HEK293 (cell line): Measurements from ENCODE around the gene SLC47A2.

Source experiments
- CTCF ChIA-PET: fragments of 350-600 bp; formaldehyde crosslinking; extraction: SDS; loops from one replicate; lab custom pipeline; 2021; ENCODE audit warnings: antibody characterized with exemption; lab: Yijun Ruan, JAX
- POLR2A ChIA-PET: fragments of 300-600 bp; formaldehyde crosslinking; extraction: SDS; loops from one replicate; lab custom pipeline; 2020; ENCODE audit warnings: antibody characterized with exemption, inconsistent platforms; lab: Yijun Ruan, JAX
- H3K27ac ChIP-seq: fragments of 200-500 bp; sonication (Bioruptor generic); 2 replicates; pipeline ENCODE4 v1.5.1; 2014; ENCODE audit warnings: low read depth, low read length, control low read depth, inconsistent platforms; ENCODE audit errors: extremely low read depth
- H3K36me3 ChIP-seq, 2 experiments: fragments of 200-500 bp in 1 of 2; sonication (Bioruptor generic) in 1 of 2; 1 replicate in 1 of 2; 2 replicates in 1 of 2; pipeline ENCODE4 v1.5.1; 2014 to 2017; ENCODE audit warnings: inconsistent platforms in 2 of 2, low read length in 2 of 2; ENCODE audit not compliant: control insufficient read depth in 2 of 2, insufficient read depth in 1 of 2
- H3K4me1 ChIP-seq: fragments of 200-500 bp; sonication (Bioruptor generic); 2 replicates; pipeline ENCODE4 v1.5.1; 2014; ENCODE audit warnings: mild to moderate bottlenecking, low read length, inconsistent platforms; ENCODE audit not compliant: control insufficient read depth, insufficient read depth
- H3K4me3 ChIP-seq: 2 replicates; pipeline ENCODE4 v1.5.1; 2011; ENCODE audit warnings: low read depth, mild to moderate bottlenecking, control low read depth, low read length, moderate library complexity
- H3K9me3 ChIP-seq: fragments of 200-500 bp; sonication (Bioruptor generic); 2 replicates; pipeline ENCODE4 v1.5.1; 2014; ENCODE audit warnings: low read depth, low read length, inconsistent platforms; ENCODE audit not compliant: control insufficient read depth, insufficient read depth
- KLF1 ChIP-seq: fragments of 450-650 bp; formaldehyde crosslinking; IDR thresholded peaks from 2 replicates; pipeline ENCODE4 v1.5.1; 2016; ENCODE audit warnings: missing biosample characterization, missing genetic modification characterization
- MEIS1 ChIP-seq: sonication (generic); formaldehyde crosslinking; IDR thresholded peaks from 2 replicates; pipeline ENCODE4 v1.8.1; 2022; ENCODE audit warnings: missing genetic modification reagents, mild to moderate bottlenecking, borderline replicate concordance
- PRDM1 ChIP-seq: fragments of 450-650 bp; formaldehyde crosslinking; IDR thresholded peaks from 2 replicates; pipeline ENCODE4; 2016; ENCODE audit warnings: missing biosample characterization, missing genetic modification characterization
- SP2 ChIP-seq: fragments of 450-650 bp; formaldehyde crosslinking; IDR thresholded peaks from 2 replicates; pipeline ENCODE4 v1.5.1; 2016; ENCODE audit warnings: missing biosample characterization, missing genetic modification characterization
- SP3 ChIP-seq: fragments of 450-650 bp; formaldehyde crosslinking; IDR thresholded peaks from 2 replicates; pipeline ENCODE4 v1.5.1; 2016; ENCODE audit warnings: missing biosample characterization, missing genetic modification characterization
- TCF7L2 ChIP-seq: IDR thresholded peaks from 2 replicates; pipeline ENCODE4 v1.6.1; 2011; ENCODE audit warnings: low read depth, mild to moderate bottlenecking, inconsistent platforms, low read length, moderate library complexity, borderline replicate concordance
- ZNF157 ChIP-seq: fragments of 450-650 bp; formaldehyde crosslinking; IDR thresholded peaks from 2 replicates; pipeline ENCODE4 v1.5.1; 2016; ENCODE audit warnings: missing biosample characterization, missing genetic modification characterization
- ZNF211 ChIP-seq: fragments of 450-650 bp; formaldehyde crosslinking; IDR thresholded peaks from 2 replicates; pipeline ENCODE4 v1.5.1; 2016; ENCODE audit warnings: low read depth, missing biosample characterization, missing genetic modification characterization
- ZNF23 ChIP-seq: fragments of 450-650 bp; formaldehyde crosslinking; IDR thresholded peaks from 2 replicates; pipeline ENCODE4 v1.5.1; 2016; ENCODE audit warnings: missing biosample characterization, missing genetic modification characterization, borderline replicate concordance
- ZNF292 ChIP-seq: fragments of 450-650 bp; formaldehyde crosslinking; IDR thresholded peaks from 2 replicates; pipeline ENCODE4 v1.5.1; 2016; ENCODE audit warnings: low read depth, missing biosample characterization, missing genetic modification characterization, borderline replicate concordance
- ZNF510 ChIP-seq: fragments of 450-650 bp; formaldehyde crosslinking; IDR thresholded peaks from 2 replicates; pipeline ENCODE4 v1.5.1; 2018; ENCODE audit warnings: mild to moderate bottlenecking, missing genetic modification characterization, missing biosample characterization; ENCODE audit not compliant: insufficient replicate concordance
- ZNF521 ChIP-seq: fragments of 450-650 bp; formaldehyde crosslinking; IDR thresholded peaks from 2 replicates; pipeline ENCODE4 v1.5.1; 2017; ENCODE audit warnings: missing biosample characterization, mild to moderate bottlenecking, missing genetic modification characterization
- ZNF529 ChIP-seq: fragments of 450-650 bp; formaldehyde crosslinking; IDR thresholded peaks from 2 replicates; pipeline ENCODE4 v1.5.1; 2017; ENCODE audit warnings: missing genetic modification characterization, missing biosample characterization; ENCODE audit not compliant: insufficient replicate concordance
- ZNF549 ChIP-seq: fragments of 450-650 bp; IDR thresholded peaks from 2 replicates; pipeline ENCODE4 v1.5.1; 2018; ENCODE audit warnings: missing biosample characterization, missing genetic modification characterization, mild to moderate bottlenecking, inconsistent platforms, moderate library complexity
- ZNF561 ChIP-seq: fragments of 450-650 bp; IDR thresholded peaks from 2 replicates; pipeline ENCODE4 v1.5.1; 2018; ENCODE audit warnings: missing biosample characterization, missing genetic modification characterization, borderline replicate concordance
- ZNF768 ChIP-seq: fragments of 450-650 bp; formaldehyde crosslinking; IDR thresholded peaks from 2 replicates; pipeline ENCODE4 v1.5.1; 2018; ENCODE audit warnings: missing biosample characterization, mild to moderate bottlenecking, missing genetic modification characterization
- ZNF777 ChIP-seq: fragments of 450-650 bp; formaldehyde crosslinking; IDR thresholded peaks from 2 replicates; pipeline ENCODE4 v1.5.1; 2017; ENCODE audit warnings: missing biosample characterization, missing genetic modification characterization, borderline replicate concordance
- ZSCAN30 ChIP-seq: fragments of 450-650 bp; IDR thresholded peaks from 2 replicates; pipeline ENCODE4 v1.5.1; 2018; ENCODE audit warnings: missing biosample characterization, mild to moderate bottlenecking, missing genetic modification characterization, moderate library complexity
- TF ChIP-seq, protein P1 (sequence below): fragments of 450-650 bp; formaldehyde crosslinking; IDR thresholded peaks from 2 replicates; pipeline ENCODE4 v1.5.1; 2016; ENCODE audit warnings: missing biosample characterization, missing genetic modification characterization
- TF ChIP-seq, protein P2 (sequence below): fragments of 450-650 bp; formaldehyde crosslinking; IDR thresholded peaks from 2 replicates; pipeline ENCODE4 v1.5.1; 2016; ENCODE audit warnings: missing biosample characterization, missing genetic modification characterization
- TF ChIP-seq, protein P3 (sequence below): fragments of 450-650 bp; formaldehyde crosslinking; conservative IDR thresholded peaks from 2 replicates; pipeline ENCODE4 v1.5.1; 2016; ENCODE audit warnings: low read depth, missing biosample characterization, missing genetic modification characterization

Gene SLC47A2

DNA sequence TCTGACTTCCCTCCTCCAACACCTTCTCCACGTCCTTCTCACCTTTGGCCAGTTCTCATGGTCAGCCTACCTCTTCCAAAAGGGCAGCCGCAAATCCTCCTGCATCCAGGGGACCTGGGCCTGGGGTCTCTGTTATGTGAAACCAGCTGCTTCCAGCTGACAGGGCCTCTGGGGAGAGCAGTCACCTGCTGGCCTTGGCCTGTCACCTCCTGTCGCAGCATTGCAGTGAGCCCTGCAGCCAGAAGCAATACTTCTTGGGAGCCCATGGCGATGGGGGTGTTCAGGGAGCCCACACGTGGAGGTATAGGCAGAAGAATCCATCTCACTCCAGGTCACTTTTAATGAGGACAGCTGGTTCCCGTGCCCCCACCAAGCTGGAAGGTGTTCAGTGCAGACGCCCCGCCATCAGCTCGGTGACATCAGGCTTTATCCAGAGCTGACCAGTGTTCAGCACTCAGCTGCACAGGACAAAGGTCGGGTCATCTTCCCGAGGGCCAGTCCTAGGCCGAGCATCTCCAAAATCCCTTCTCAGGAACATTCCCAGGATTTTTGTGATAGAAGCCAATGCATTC is 1.7 kb upstream of the SLC47A2 start:
- ChIA-PET POLR2A (interaction anchor here (0.6 to 1.1 kb wide), 3 partner anchors 10 to 425 kb away, joined by 3 to 4 read pairs (median 3); partner anchors contain the start of gene ALDH3A2), CTCF (interaction anchor here (0.6 to 1.6 kb wide), 9 partner anchors 27 to 396 kb away, joined by 3 to 6 read pairs (median 4); partner anchors contain the start of gene B9D1)
- Histone ChIP-seq H3K27ac (no peak overlapping the region), H3K4me3 (no peak overlapping the region), H3K9me3 (no peaks in the 10 kb centered on the region), H3K36me3 (no peaks in the 10 kb centered on the region), H3K4me1 (no peaks in the 10 kb centered on the region)
- TF ChIP-seq ZNF549 (no peak), TCF7L2 (no peak), ZNF292 (tag by site-specific recombination) (no peak), SP2 (no peak), ZNF521 (tag by site-specific recombination) (no peak), ZNF529 (tag by site-specific recombination) (no peak), ZSCAN30 (tag by site-specific recombination) (no peak), ZNF157 (tag by site-specific recombination) (no peak), ZNF510 (tag by site-specific recombination) (no peak), ZNF777 (tag by site-specific recombination) (no peak), MEIS1 (CRISPR knock-in tag) (no peak), ZNF23 (tag by site-specific recombination) (no peak), ZNF561 (tag by site-specific recombination) (no peak), PRDM1 (tag by site-specific recombination) (no peak), ZNF211 (no peak)
- TF ChIP-seq, protein P1, sequence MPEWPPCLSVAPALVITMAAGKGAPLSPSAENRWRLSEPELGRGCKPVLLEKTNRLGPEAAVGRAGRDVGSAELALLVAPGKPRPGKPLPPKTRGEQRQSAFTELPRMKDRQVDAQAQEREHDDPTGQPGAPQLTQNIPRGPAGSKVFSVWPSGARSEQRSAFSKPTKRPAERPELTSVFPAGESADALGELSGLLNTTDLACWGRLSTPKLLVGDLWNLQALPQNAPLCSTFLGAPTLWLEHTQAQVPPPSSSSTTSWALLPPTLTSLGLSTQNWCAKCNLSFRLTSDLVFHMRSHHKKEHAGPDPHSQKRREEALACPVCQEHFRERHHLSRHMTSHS: no peak
- TF ChIP-seq, protein P2, sequence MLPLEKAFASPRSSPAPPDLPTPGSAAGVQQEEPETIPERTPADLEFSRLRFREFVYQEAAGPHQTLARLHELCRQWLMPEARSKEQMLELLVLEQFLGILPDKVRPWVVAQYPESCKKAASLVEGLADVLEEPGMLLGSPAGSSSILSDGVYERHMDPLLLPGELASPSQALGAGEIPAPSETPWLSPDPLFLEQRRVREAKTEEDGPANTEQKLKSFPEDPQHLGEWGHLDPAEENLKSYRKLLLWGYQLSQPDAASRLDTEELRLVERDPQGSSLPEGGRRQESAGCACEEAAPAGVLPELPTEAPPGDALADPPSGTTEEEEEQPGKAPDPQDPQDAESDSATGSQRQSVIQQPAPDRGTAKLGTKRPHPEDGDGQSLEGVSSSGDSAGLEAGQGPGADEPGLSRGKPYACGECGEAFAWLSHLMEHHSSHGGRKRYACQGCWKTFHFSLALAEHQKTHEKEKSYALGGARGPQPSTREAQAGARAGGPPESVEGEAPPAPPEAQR (tag by site-specific recombination): no peak
- TF ChIP-seq, protein P3, sequence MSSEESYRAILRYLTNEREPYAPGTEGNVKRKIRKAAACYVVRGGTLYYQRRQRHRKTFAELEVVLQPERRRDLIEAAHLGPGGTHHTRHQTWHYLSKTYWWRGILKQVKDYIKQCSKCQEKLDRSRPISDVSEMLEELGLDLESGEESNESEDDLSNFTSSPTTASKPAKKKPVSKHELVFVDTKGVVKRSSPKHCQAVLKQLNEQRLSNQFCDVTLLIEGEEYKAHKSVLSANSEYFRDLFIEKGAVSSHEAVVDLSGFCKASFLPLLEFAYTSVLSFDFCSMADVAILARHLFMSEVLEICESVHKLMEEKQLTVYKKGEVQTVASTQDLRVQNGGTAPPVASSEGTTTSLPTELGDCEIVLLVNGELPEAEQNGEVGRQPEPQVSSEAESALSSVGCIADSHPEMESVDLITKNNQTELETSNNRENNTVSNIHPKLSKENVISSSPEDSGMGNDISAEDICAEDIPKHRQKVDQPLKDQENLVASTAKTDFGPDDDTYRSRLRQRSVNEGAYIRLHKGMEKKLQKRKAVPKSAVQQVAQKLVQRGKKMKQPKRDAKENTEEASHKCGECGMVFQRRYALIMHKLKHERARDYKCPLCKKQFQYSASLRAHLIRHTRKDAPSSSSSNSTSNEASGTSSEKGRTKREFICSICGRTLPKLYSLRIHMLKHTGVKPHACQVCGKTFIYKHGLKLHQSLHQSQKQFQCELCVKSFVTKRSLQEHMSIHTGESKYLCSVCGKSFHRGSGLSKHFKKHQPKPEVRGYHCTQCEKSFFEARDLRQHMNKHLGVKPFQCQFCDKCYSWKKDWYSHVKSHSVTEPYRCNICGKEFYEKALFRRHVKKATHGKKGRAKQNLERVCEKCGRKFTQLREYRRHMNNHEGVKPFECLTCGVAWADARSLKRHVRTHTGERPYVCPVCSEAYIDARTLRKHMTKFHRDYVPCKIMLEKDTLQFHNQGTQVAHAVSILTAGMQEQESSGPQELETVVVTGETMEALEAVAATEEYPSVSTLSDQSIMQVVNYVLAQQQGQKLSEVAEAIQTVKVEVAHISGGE (tag by site-specific recombination): no peak

DNA sequence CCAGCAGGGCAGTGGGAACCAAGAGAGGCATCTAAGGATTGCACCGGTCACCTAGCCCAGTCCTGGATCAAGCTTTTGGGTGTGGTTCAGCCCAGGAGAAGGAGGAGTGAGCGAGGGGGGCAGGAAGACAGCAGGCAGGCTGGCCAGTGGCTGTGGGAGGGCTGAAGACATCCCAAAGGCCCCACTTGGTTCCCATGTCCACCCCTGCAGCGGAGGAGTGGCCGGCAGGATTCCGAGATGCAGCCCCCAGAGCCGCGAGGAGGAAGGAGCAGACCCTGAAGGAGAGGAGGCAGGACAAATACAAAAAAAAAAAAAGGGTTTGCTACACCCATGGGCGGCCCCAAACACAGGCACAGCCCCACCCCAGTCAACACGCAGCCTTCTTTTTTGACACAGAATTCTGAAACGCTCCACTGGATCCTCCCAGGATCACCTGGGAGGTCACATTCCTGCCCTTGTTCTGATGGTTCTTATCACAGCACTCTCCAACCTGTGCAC is 1.1 kb upstream of the SLC47A2 start:
- no peak overlapping the region for H3K27ac ChIP-seq
- POLR2A ChIA-PET: no interaction called here
- CTCF ChIA-PET: interaction anchor here (1.4 kb wide), 1 partner anchor 70 kb away, joined by 4 read pairs; no protein-coding TSS in a partner anchor
- no peak for TF ChIP-seq SP3
- no peak for TF ChIP-seq ZNF529 (tag by site-specific recombination)
- TF ChIP-seq ZNF768 (tag by site-specific recombination): no peak
- TF ChIP-seq KLF1: peak; percentile 68; the same call in 1 of the 2 replicates
- TF ChIP-seq, all 188 proteins: peak for 1
- no peaks in the 10 kb centered on the region for H3K36me3 ChIP-seq
- H3K4me3 ChIP-seq: no peak overlapping the region
- H3K9me3 ChIP-seq: no peaks in the 10 kb centered on the region
- no peaks in the 10 kb centered on the region for H3K4me1 ChIP-seq
